Skin epidermis (tissue), 12 donors: ENCODE measurements around the gene LAMC3.

Source experiments
- H3K27ac ChIP-seq, 21 experiments: fragments of 200-600 bp; sonication (generic) in 11 of 21; one replicate each; pipeline ENCODE4 v1.5.0; 2020; ENCODE audit warnings: mild to moderate bottlenecking in 3 of 21, inconsistent platforms in 2 of 21, moderate library complexity in 2 of 21
- H3K4me3 ChIP-seq, 7 experiments: fragments of 200-600 bp; sonication (generic) in 2 of 7; one replicate each; pipeline ENCODE4 v1.5.0; 2020; ENCODE audit warnings: inconsistent platforms in 2 of 7, mild to moderate bottlenecking in 2 of 7, moderate library complexity in 1 of 7

LAMC3 gene

GRCh38 chr9:130975932-130976841 is 32.8 kb upstream of the LAMC3 start:
- H3K27ac ChIP-seq, result no peak overlapping the region
- no peak overlapping the region for H3K4me3 ChIP-seq

GRCh38 chr9:130977811-130978221 is 31.2 kb upstream of the LAMC3 start:
- H3K27ac ChIP-seq, result no peak overlapping the region
- H3K4me3 ChIP-seq, result no peak overlapping the region

GRCh38 chr9:130979591-130980385 is 29.2 kb upstream of the LAMC3 start:
- Histone ChIP-seq H3K4me3 (no peak overlapping the region), H3K27ac (no peak overlapping the region)

GRCh38 chr9:130980526-130980925 is 28.4 kb upstream of the LAMC3 start:
- H3K27ac ChIP-seq, result no peak overlapping the region
- H3K4me3 ChIP-seq, result no peak overlapping the region

DNA sequence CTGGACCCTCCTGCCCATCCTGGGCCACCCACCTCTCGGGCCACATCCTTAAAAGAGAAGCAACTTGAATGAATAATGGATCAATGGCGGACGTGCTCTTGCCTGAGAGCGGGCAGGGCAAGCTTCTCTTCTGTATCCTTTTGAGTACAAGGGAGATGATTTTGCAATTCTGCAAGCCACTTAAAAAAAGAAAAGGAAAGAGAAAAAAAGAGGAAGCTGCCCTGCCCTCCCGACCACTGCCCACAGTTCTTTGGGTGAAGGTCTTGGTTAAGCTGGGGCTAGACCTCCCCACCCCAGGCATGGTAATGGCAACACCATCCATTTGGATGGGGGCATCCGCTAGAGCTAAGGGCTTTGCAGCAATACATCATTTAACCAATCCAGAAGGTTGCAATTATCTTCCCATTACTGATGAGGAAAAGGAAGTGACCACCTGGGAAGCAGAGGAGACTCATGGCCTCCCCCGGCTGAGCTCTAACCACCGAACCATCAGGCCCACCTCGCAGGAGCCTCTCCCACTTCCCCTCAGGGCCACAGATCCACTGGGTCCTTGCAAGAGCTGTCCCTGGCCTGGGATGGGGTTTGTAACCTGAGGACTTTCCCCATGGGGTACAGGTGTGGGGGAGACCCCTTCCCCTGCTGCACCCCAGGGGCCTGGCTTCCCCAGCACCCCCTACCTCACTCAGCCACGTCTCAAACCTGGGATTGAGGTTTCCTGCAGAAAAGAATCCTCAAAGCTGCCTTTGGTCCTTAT is 27.8 kb upstream of the LAMC3 start:
- Histone ChIP-seq H3K4me3 (no peak overlapping the region), H3K27ac (no peak overlapping the region)

DNA sequence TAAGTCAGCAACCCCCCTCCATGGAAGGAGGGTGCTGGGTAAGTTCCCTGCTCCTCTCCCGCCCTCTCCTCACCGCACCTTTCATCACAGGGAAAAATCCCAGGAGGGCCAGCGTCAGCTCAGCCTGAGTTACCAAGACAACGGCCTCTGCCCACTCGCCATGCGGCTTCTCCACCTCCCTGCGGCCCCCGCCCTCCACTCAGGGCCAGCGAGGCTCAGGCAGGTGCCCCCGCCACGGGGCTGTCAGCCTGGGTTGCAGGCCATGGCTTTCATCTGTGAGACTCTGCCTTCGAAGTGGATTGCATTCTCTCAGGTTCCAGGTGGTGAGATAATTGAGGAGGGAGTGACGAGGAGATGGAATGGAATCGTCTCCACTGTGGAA is 27.2 kb upstream of the LAMC3 start:
- H3K27ac ChIP-seq, result no peak overlapping the region
- no peak overlapping the region for H3K4me3 ChIP-seq

- no peak overlapping the region for H3K4me3 ChIP-seq
- no peak overlapping the region for H3K27ac ChIP-seq
Measured at GRCh38 chr9:130982636-130983358, 26.2 kb upstream of the LAMC3 start.

- no peak overlapping the region for H3K27ac ChIP-seq
Measured at GRCh38 chr9:130983359-130983670, 25.7 kb upstream of the LAMC3 start.

DNA sequence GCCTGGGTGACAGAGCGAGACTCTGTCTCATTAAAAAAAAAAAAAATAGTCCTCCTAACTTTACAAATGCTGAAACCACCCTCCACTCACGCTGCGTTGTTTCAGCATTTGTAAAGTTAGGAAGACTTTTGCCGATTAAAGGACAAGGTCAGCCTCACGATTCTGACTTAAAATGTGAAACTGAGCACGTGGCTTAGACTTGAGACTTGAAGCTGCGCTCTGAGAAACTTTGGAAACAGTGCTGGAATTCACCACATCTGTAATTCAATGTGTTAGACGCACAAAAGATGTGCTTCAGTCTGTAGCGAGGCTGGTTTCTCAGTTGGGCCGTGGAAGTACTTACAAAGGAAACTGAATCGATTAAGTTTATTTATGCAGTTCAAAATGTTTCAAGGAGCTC is 25.0 kb upstream of the LAMC3 start:
- Histone ChIP-seq H3K27ac (no peak overlapping the region), H3K4me3 (no peak overlapping the region)

More at GRCh38 chr9:130983359-130983670, 25.7 kb upstream of the LAMC3 start:
- H3K4me3 ChIP-seq, result no peak overlapping the region

GRCh38 chr9:130984521-130984920 is 24.5 kb upstream of the LAMC3 start:
- Histone ChIP-seq H3K27ac (no peak overlapping the region), H3K4me3 (no peak overlapping the region)

DNA sequence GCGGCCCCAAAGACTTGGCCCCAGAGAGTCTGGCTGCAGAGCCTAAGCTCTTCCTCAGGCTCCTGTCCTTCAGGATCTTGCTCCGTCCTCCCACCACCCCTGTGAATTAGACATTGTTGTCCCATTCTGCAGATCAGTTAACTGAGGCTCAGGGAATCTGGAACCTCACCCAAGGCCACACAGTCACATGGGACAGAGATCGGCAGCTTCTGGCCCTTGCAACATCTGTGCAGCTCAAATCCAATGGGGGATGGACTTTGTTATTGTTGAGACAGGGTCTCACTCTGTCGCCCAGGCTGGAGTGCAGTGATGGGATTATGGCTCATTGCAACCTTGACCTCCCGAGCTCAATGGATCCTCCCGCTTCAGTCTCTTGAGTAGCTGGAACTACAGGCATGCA is 23.9 kb upstream of the LAMC3 start:
- no peak overlapping the region for H3K27ac ChIP-seq
- H3K4me3 ChIP-seq, result no peak overlapping the region

DNA sequence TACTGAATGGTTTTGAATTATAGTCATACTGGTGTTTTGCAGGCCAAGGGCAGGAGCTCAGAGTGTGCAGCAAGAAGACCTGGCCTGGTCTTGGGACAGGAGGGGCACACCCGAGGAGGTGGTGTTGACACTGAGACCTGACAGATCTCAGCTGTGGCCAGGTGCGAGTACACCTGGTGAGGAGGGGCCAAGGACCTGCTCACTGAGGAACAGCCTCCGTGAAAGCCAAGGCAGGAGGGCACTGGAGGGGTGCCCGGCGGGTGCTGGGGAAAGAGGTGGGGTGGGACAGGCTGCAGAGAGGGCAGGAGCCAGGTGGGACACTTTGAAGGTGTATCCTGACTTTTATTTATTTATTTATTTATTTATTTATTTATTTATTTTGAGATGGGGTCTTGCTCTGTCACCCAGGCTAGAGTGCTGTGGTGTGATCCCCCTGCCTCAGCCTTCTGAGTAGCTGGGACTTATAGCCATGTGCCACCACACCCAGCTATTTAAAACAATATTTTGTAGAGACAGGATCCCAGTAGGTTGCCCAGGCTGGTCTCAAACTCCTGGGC is 23.3 kb upstream of the LAMC3 start:
- Histone ChIP-seq H3K27ac (no peak overlapping the region), H3K4me3 (no peak overlapping the region)

- no peak overlapping the region for H3K4me3 ChIP-seq
Measured at GRCh38 chr9:130986356-130986965, 22.5 kb upstream of the LAMC3 start.

DNA sequence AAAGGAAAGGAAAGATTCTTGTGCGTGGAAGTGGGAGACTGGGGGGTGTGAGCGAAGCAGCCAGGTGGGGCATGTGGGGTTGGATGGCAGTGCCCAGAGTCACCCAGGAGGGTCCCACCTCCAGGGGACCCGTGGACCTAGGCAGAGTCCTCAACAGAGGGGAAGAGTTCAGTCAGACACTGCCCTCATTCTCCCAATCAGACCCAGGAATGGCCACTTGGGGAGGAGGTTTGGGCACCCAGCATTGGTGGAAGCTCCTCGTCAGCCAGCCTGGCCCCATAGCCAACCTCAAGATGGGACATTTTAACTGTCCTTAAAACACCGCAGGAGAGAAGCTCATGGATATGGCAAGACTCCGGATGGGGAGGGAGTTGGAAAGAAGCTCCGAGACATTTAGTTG is 21.9 kb upstream of the LAMC3 start:
- H3K27ac ChIP-seq, result no peak overlapping the region
- no peak overlapping the region for H3K4me3 ChIP-seq

More at GRCh38 chr9:130986356-130986965, 22.5 kb upstream of the LAMC3 start:
- H3K27ac ChIP-seq, result no peak overlapping the region

DNA sequence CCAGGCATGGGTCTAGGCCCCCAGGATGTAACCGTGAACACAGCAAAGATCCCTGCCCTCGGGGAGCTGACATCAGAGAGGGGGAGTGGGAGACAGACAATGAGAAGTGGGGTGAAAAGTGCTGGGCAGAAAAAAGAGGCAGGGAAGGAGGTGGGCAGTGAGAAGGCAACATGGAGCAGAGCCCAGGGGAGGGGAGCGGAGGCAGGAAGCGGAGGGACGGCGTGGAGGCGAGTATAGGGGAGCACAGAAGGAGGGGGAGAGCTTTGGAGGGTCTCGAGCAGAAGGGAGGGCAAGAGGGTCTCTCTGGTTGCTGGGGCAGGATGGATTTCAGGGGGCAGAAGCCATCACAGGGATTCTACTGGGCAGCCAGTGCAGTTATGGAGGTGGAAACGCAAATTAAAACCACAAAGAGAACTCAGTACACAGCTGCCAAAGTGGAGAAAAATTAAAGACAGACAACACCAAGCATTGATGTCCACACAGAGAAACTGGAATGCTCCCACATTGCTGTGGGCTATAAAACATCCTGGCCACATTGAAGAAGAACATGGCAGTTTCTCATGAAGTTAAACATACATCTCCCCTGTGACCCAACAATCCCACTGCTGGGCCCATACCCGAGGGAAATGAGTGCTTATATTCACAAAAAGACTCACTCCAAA is 21.1 kb upstream of the LAMC3 start:
- no peak overlapping the region for H3K4me3 ChIP-seq
- H3K27ac ChIP-seq, result no peak overlapping the region

- no peak overlapping the region for H3K27ac ChIP-seq
- no peak overlapping the region for H3K4me3 ChIP-seq
Measured at GRCh38 chr9:130988400-130988747, 20.6 kb upstream of the LAMC3 start.

GRCh38 chr9:130988905-130989304 is 20.1 kb upstream of the LAMC3 start:
- Histone ChIP-seq H3K4me3 (no peak overlapping the region), H3K27ac (no peak overlapping the region)

- H3K4me3 ChIP-seq, result no peak overlapping the region
- H3K27ac ChIP-seq, result no peak overlapping the region
Measured at GRCh38 chr9:130989391-130989790, 19.6 kb upstream of the LAMC3 start.

GRCh38 chr9:130989891-130990290 is 19.1 kb upstream of the LAMC3 start:
- Histone ChIP-seq H3K27ac (no peak overlapping the region), H3K4me3 (no peak overlapping the region)
